H1 (cell line): ENCODE results near the gene UBL4B. TPM values are rescaled to one million over a fixed set of nuclear protein-coding genes. Genes with fewer than 3 reads are reported as not detected.

Experiments
- CTCF ChIA-PET: fragments of 300-600 bp; sonication (Branson Sonifier 250); formaldehyde crosslinking; loops from one replicate; lab custom pipeline; 2021; ENCODE audit not compliant: partially characterized antibody; lab: Charles Lee
- POLR2A ChIA-PET: fragments of 300-600 bp; sonication (Branson Sonifier 250); formaldehyde crosslinking; loops from one replicate; lab custom pipeline; 2021; ENCODE audit warnings: inconsistent platforms; ENCODE audit not compliant: partially characterized antibody; lab: Charles Lee
- DNase-seq, 2 experiments: peaks; one replicate each; pipeline versions ENCODE4 v3.0.0 to v3.0.0-alpha.2; 2010 to 2022; ENCODE audit warnings: low spot score in 2 of 2, low read depth in 1 of 2, mixed read lengths in 1 of 2
- FAIRE-seq: peaks from 2 replicates; lab custom pipeline; 2011; peaks lifted over from hg19 to GRCh38; lab: Jason Lieb, UNC
- H2AFZ ChIP-seq: 2 replicates; pipeline ENCODE4 v1.8.1; 2012; ENCODE audit warnings: low read length, inconsistent platforms
- H2AK5ac ChIP-seq: 2 replicates; pipeline ENCODE4 v1.6.1; 2013; ENCODE audit warnings: low read depth, low read length
- H2BK120ac ChIP-seq: replicated peaks from 2 replicates; pipeline ENCODE3; 2013; ENCODE audit warnings: low read depth, low read length, inconsistent platforms
- H2BK12ac ChIP-seq: 2 replicates; pipeline ENCODE4 v1.6.1; 2013; ENCODE audit warnings: low read depth, low read length
- H2BK15ac ChIP-seq: 2 replicates; pipeline ENCODE4 v1.6.1; 2013; ENCODE audit warnings: low read length
- H2BK20ac ChIP-seq: 2 replicates; pipeline ENCODE4 v1.6.1; 2013; ENCODE audit warnings: low read length
- H2BK5ac ChIP-seq: 2 replicates; pipeline ENCODE4 v1.6.1; 2013; ENCODE audit warnings: low read depth, low read length
- H3K14ac ChIP-seq: 2 replicates; pipeline ENCODE4 v1.6.1; 2013; ENCODE audit warnings: inconsistent platforms; ENCODE audit not compliant: insufficient read length
- H3K18ac ChIP-seq: 2 replicates; pipeline ENCODE4 v1.6.1; 2013; ENCODE audit warnings: low read length; ENCODE audit errors: extremely low read depth
- H3K23ac ChIP-seq: 2 replicates; pipeline ENCODE4 v1.6.1; 2013; ENCODE audit warnings: inconsistent platforms; ENCODE audit not compliant: insufficient read length
- H3K23me2 ChIP-seq: 2 replicates; pipeline ENCODE4 v1.6.1; 2013; ENCODE audit warnings: low read depth, low read length
- H3K27ac ChIP-seq: 2 replicates; pipeline ENCODE4 v1.6.1; 2011; ENCODE audit warnings: low read depth, low read length, inconsistent platforms
- H3K27me3 ChIP-seq, 4 experiments: replicated peaks in 1 of 4; 1 replicate in 1 of 4; 2 replicates in 3 of 4; pipeline versions ENCODE4 v1.6.1 to v1.8.1; 2011 to 2013; ENCODE audit warnings: low read length in 3 of 4, mild to moderate bottlenecking in 3 of 4, inconsistent platforms in 2 of 4, mixed read lengths in 2 of 4, moderate library complexity in 1 of 4; ENCODE audit not compliant: control insufficient read depth in 3 of 4, insufficient read depth in 3 of 4; ENCODE audit errors: extremely low read depth in 1 of 4
- H3K36me3 ChIP-seq, 4 experiments: 2 replicates each; pipeline versions ENCODE4 v1.6.1 to v1.8.1; 2011 to 2013; ENCODE audit warnings: mild to moderate bottlenecking in 4 of 4, low read length in 3 of 4, moderate library complexity in 2 of 4, control low read depth in 1 of 4, inconsistent platforms in 1 of 4; ENCODE audit not compliant: insufficient read depth in 4 of 4, control insufficient read depth in 2 of 4
- H3K4ac ChIP-seq: replicated peaks from 2 replicates; pipeline ENCODE3; 2013; ENCODE audit warnings: low read length, low read depth, mixed read lengths, inconsistent platforms; ENCODE audit not compliant: insufficient read length
- H3K4me1 ChIP-seq, 4 experiments: replicated peaks in 1 of 4; 1 replicate in 1 of 4; 2 replicates in 3 of 4; pipeline versions ENCODE4 v1.6.1 to v1.8.1; 2011 to 2013; ENCODE audit warnings: low read length in 3 of 4, inconsistent platforms in 2 of 4, mixed read lengths in 1 of 4; ENCODE audit not compliant: insufficient read depth in 4 of 4, control insufficient read depth in 3 of 4
- H3K4me2 ChIP-seq, 2 experiments: 2 replicates each; pipeline versions ENCODE4 v1.6.1 to v1.8.1; 2011 to 2013; ENCODE audit warnings: low read depth in 2 of 2, low read length in 2 of 2, control low read depth in 1 of 2, inconsistent platforms in 1 of 2, mild to moderate bottlenecking in 1 of 2; ENCODE audit not compliant: insufficient read depth in 1 of 2
- H3K4me3 ChIP-seq, 4 experiments: fragments of 200-600, 300-600 bp in 1 of 4; sonication (generic), shearing (Covaris generic), sonication (Bioruptor Twin) in 1 of 4; 2 replicates each; pipeline versions ENCODE4 v1.5.1 to v1.8.1; 2011 to 2016; ENCODE audit warnings: low read length in 4 of 4, low read depth in 3 of 4, control low read depth in 2 of 4, inconsistent platforms in 2 of 4, mild to moderate bottlenecking in 2 of 4, mixed read lengths in 1 of 4, moderate library complexity in 1 of 4; ENCODE audit not compliant: insufficient read depth in 2 of 4; ENCODE audit errors: extremely low read depth in 1 of 4
- H3K56ac ChIP-seq: replicated peaks from 2 replicates; pipeline ENCODE3; 2013; ENCODE audit warnings: low read depth, mild to moderate bottlenecking, mixed read lengths, low read length, inconsistent platforms; ENCODE audit not compliant: insufficient read length
- H3K79me1 ChIP-seq: 2 replicates; pipeline ENCODE4 v1.6.1; 2013; ENCODE audit warnings: low read depth, low read length, control low read depth
- H3K79me2 ChIP-seq, 2 experiments: 2 replicates each; pipeline versions ENCODE4 v1.6.1 to v1.8.1; 2012 to 2013; ENCODE audit warnings: low read length in 2 of 2, mild to moderate bottlenecking in 2 of 2, inconsistent platforms in 1 of 2; ENCODE audit not compliant: insufficient read depth in 2 of 2, control insufficient read depth in 1 of 2
- H3K9ac ChIP-seq, 4 experiments: replicated peaks in 1 of 4; 1 replicate in 1 of 4; 2 replicates in 3 of 4; pipeline versions ENCODE4 v1.6.1 to v1.8.1; 2011 to 2013; ENCODE audit warnings: low read depth in 3 of 4, low read length in 3 of 4, control low read depth in 2 of 4, mild to moderate bottlenecking in 2 of 4, moderate library complexity in 2 of 4, inconsistent platforms in 1 of 4; ENCODE audit errors: extremely low read depth in 1 of 4
- H3K9me3 ChIP-seq, 2 experiments: 2 replicates each; pipeline versions ENCODE4 v1.6.1 to v1.8.1; 2012 to 2013; ENCODE audit warnings: mild to moderate bottlenecking in 2 of 2, moderate library complexity in 2 of 2, control low read depth in 1 of 2, inconsistent platforms in 1 of 2, low read depth in 1 of 2, low read length in 1 of 2, mixed read lengths in 1 of 2; ENCODE audit not compliant: insufficient read depth in 2 of 2
- H4K20me1 ChIP-seq, 2 experiments: replicated peaks in 1 of 2; 2 replicates each; pipeline versions ENCODE3 to v1.8.1; 2011 to 2013; ENCODE audit warnings: inconsistent platforms in 2 of 2, low read length in 2 of 2, mild to moderate bottlenecking in 1 of 2; ENCODE audit not compliant: insufficient read depth in 2 of 2, control insufficient read depth in 1 of 2
- H4K5ac ChIP-seq: 2 replicates; pipeline ENCODE4 v1.6.1; 2013; ENCODE audit warnings: low read length, low read depth, mixed read lengths, inconsistent platforms; ENCODE audit not compliant: insufficient read length
- H4K8ac ChIP-seq: 2 replicates; pipeline ENCODE4 v1.8.0; 2013; ENCODE audit warnings: mild to moderate bottlenecking, moderate library complexity, low read length, inconsistent platforms; ENCODE audit not compliant: insufficient read depth; ENCODE audit errors: extremely low read depth
- H4K91ac ChIP-seq: replicated peaks from 2 replicates; pipeline ENCODE3; 2013; ENCODE audit warnings: low read length, mixed read lengths, inconsistent platforms; ENCODE audit not compliant: insufficient read length
- RBBP5 ChIP-seq: IDR thresholded peaks from 2 replicates; pipeline ENCODE4 v1.7.1; 2012; ENCODE audit warnings: low read depth, mild to moderate bottlenecking, inconsistent platforms, low read length, moderate library complexity, borderline replicate concordance
- SIN3A ChIP-seq, 2 experiments: IDR thresholded peaks in 1 of 2; conservative IDR thresholded peaks in 1 of 2; 2 replicates each; pipeline ENCODE4 v1.6.1; 2011 to 2012; ENCODE audit warnings: low read length in 2 of 2, improper control_type of control experiment in 1 of 2, low read depth in 1 of 2, mild to moderate bottlenecking in 1 of 2
- WGBS, 2 experiments: shearing (Covaris generic) in 1 of 2; methylation state at CpG; one replicate each; pipeline versions ENCODE4 v1.1.6 to v1.1.7; 2013 to 2015; ENCODE audit warnings: low lambda C conversion rate in 2 of 2, mixed read lengths in 2 of 2, inconsistent platforms in 1 of 2, low coverage in 1 of 2, missing lambda C conversion rate in 1 of 2; ENCODE audit not compliant: insufficient replicate concordance in 2 of 2, insufficient coverage in 1 of 2, insufficient read length in 1 of 2; ENCODE audit errors: extremely low coverage in 1 of 2, missing lambda C conversion rate in 1 of 2; 5-methylcytosine and 5-hydroxymethylcytosine counted together
- polyA plus RNA-seq, 7 experiments: library from polyadenylated mRNA; depleted of rRNA in 3 of 7; stranded (reverse) in 5 of 7; unstranded in 2 of 7; fragments of >200 nt in 5 of 7; fragments of 200-250 nt in 2 of 7; gene quantifications; 1 replicate in 5 of 7; 2 replicates in 1 of 7; 4 replicates in 1 of 7; pipeline versions ENCODE4 v1.2.1 to v1.2.3, GENCODE V29; 2011 to 2013; ENCODE audit warnings: missing spikeins in 2 of 7, mixed read lengths in 2 of 7
- total RNA-seq: library from RNA; stranded (reverse); fragmentation: NEBNext Ultra II Directional; extraction: Animal tissue kit (Norgen Biotek cat#: 25700); gene quantifications from 2 replicates; pipeline ENCODE4 v1.2.1, GENCODE V29; 2021
- TF ChIP-seq, protein P1 (sequence below): IDR thresholded peaks from 2 replicates; pipeline ENCODE4 v1.6.1; 2011; ENCODE audit warnings: low read length, improper control_type of control experiment

Gene UBL4B
- total and polyA plus RNA-seq, 2 of the 8 experiments (the other 6 are each of a cell fraction or from before 2014, with no cell fraction given): 0.11 TPM; not detected in 1

DNA sequence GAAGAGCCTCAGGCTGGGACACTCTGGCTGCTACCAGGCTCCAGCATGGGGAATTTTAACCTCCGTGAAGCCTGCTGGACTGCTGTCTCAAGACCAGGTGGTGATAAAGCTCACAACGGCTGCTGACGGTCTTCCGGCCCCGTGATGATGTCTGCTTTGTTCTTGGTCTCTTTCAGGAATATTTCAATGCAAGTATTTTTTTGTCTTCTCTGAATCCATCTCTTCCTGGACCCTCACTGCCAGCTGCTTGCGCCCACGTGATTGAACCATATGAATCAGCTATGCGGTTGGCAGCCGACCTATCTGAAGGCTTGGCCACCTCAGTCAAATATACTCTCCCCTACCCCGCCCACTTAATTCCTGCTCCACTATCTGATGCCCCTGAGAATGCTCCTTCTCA is 23.4 kb downstream of the UBL4B start:
- DNase-seq (no peak), FAIRE-seq (no peak)
- Histone ChIP-seq H2BK5ac (no peak overlapping the region), H3K4me3 (no peak overlapping the region), H3K4me1 (peaks cover 6 to 25% (median 16%) of the 10 kb centered on the region in 4 experiments), H2BK20ac (no peak overlapping the region), H3K18ac (no peak overlapping the region), H3K79me1 (no peaks in the 10 kb centered on the region), H2BK120ac (no peak overlapping the region), H3K23ac (no peak overlapping the region), H2AK5ac (no peak overlapping the region), H2AFZ (no peak overlapping the region), H3K79me2 (no peaks in the 10 kb centered on the region), H2BK15ac (no peak overlapping the region), H3K9me3 (no peaks in the 10 kb centered on the region), H3K36me3 (no peaks in the 10 kb centered on the region), H2BK12ac (peak overlapping the region; percentile 20; the same call in 1 of the 2 replicates), H3K27me3 (peaks cover 0 to 2% (median 0%) of the 10 kb centered on the region in 4 experiments; a peak in 3 of 7 replicates), H3K14ac (no peak overlapping the region), H4K8ac (no peak overlapping the region), H4K5ac (no peak overlapping the region), H3K9ac (no peak overlapping the region), H3K56ac (no peak overlapping the region), H4K91ac (no peak overlapping the region), H4K20me1 (no peaks in the 10 kb centered on the region), H3K27ac (no peak overlapping the region), H3K4ac (no peak overlapping the region), H3K23me2 (peaks cover 2% of the 10 kb centered on the region; the same call in 1 of the 2 replicates), H3K4me2 (peak overlapping the region in 1 of 2 experiments; percentile 39; a peak in 1 of 4 replicates)
- WGBS, 2 experiments: 94% methylated on average over 10 of the region's 10 CpGs; no CpG with 5 or more reads in 1 of the 2 experiments
- TF ChIP-seq RBBP5 (no peak), SIN3A (conservative IDR thresholded peaks at IDR 0.05 in 1 of 2, IDR thresholded peaks at IDR 0.05 in 1 of 2; ENCODE audit: low read depth in 1 of 2, low read length in 2 of 2) (no peak)
- TF ChIP-seq, protein P1, sequence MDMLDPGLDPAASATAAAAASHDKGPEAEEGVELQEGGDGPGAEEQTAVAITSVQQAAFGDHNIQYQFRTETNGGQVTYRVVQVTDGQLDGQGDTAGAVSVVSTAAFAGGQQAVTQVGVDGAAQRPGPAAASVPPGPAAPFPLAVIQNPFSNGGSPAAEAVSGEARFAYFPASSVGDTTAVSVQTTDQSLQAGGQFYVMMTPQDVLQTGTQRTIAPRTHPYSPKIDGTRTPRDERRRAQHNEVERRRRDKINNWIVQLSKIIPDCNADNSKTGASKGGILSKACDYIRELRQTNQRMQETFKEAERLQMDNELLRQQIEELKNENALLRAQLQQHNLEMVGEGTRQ: no peak
- POLR2A ChIA-PET: no interaction called here
- CTCF ChIA-PET: interaction anchor here (0.7 to 3.0 kb wide), 6 partner anchors 16 to 65 kb away, joined by 3 to 12 read pairs (median 7); partner anchors contain the start of gene SLC6A17
